Measurements from ENCODE around the gene SV2C.

The SV2C gene

GRCh38 chr5:76104027-76104426, 20.8 kb downstream of the SV2C start:
- no peak for DNase-seq (ENCODE audit: low read depth)

GRCh38 chr5:76106149-76106548, 23.0 kb downstream of the SV2C start:
- no peak for DNase-seq (ENCODE audit: low read depth)

- no peak for DNase-seq (ENCODE audit: low read depth)
These were observed 28.4 kb downstream of the SV2C start for GRCh38 chr5:76111477-76112174.

- DNase-seq (ENCODE audit: low read depth): no peak
These were observed 29.9 kb downstream of the SV2C start for GRCh38 chr5:76113103-76113502.

GRCh38 chr5:76114179-76114851, 31.1 kb downstream of the SV2C start:
- no peak for DNase-seq (ENCODE audit: low read depth)

GRCh38 chr5:76125346-76125745, 42.2 kb downstream of the SV2C start:
- no peak for DNase-seq (ENCODE audit: low read depth)

GRCh38 chr5:76125888-76126287, 42.7 kb downstream of the SV2C start:
- no peak for DNase-seq (ENCODE audit: low read depth)

GRCh38 chr5:76134003-76134402, 50.8 kb downstream of the SV2C start:
- no peak for DNase-seq (ENCODE audit: low read depth)

- no peak for DNase-seq (ENCODE audit: low read depth)
These were observed 51.5 kb downstream of the SV2C start for GRCh38 chr5:76134646-76135045.

GRCh38 chr5:76137887-76138542, 54.8 kb downstream of the SV2C start:
- DNase-seq (ENCODE audit: low read depth): no peak

- DNase-seq (ENCODE audit: low read depth): no peak
These were observed 60.7 kb downstream of the SV2C start for GRCh38 chr5:76143884-76144283.

GRCh38 chr5:76144513-76145274, 61.5 kb downstream of the SV2C start:
- no peak for DNase-seq (ENCODE audit: low read depth)

- DNase-seq (ENCODE audit: low read depth): no peak
These were observed 62.8 kb downstream of the SV2C start for GRCh38 chr5:76145945-76146344.

- DNase-seq (ENCODE audit: low read depth): no peak
These were observed 66.5 kb downstream of the SV2C start for GRCh38 chr5:76149636-76150035.

- DNase-seq (ENCODE audit: low read depth): no peak
These were observed 69.0 kb downstream of the SV2C start for GRCh38 chr5:76152161-76152560.

- no peak for DNase-seq (ENCODE audit: low read depth)
These were observed 69.5 kb downstream of the SV2C start for GRCh38 chr5:76152700-76153099.

GRCh38 chr5:76153271-76153670, 70.1 kb downstream of the SV2C start:
- no peak for DNase-seq (ENCODE audit: low read depth)

GRCh38 chr5:76154009-76154690, 71.0 kb downstream of the SV2C start:
- DNase-seq (ENCODE audit: low read depth): no peak

- no peak for DNase-seq (ENCODE audit: low read depth)
These were observed 72.4 kb downstream of the SV2C start for GRCh38 chr5:76155536-76155935.

- DNase-seq (ENCODE audit: low read depth): no peak
These were observed 79.2 kb downstream of the SV2C start for GRCh38 chr5:76162335-76162734.

- DNase-seq (ENCODE audit: low read depth): no peak
These were observed 80.0 kb downstream of the SV2C start for GRCh38 chr5:76163111-76163628.

GRCh38 chr5:76165029-76165428, 81.8 kb downstream of the SV2C start:
- DNase-seq (ENCODE audit: low read depth): no peak

Data from stimulated activated CD8-positive, alpha-beta memory T cell treated with anti-CD3 and anti-CD28 coated beads, Interleukin-12 subunit alpha, Interleukin-12 subunit beta, amount 100 ng/mL, for 4 hours (primary cell).